22Rv1 (cell line): ENCODE data around the gene GDPD5.

Experiments
- ZFX ChIP-seq: fragments of 450-650 bp; IDR thresholded peaks from 2 replicates; pipeline ENCODE4 v1.6.1; 2017; ENCODE audit warnings: antibody characterized with exemption, borderline replicate concordance
- TF ChIP-seq, protein P1 (sequence below): fragments of 450-650 bp; IDR thresholded peaks from 2 replicates; pipeline ENCODE4 v1.5.1; 2017; ENCODE audit warnings: mild to moderate bottlenecking

DNA sequence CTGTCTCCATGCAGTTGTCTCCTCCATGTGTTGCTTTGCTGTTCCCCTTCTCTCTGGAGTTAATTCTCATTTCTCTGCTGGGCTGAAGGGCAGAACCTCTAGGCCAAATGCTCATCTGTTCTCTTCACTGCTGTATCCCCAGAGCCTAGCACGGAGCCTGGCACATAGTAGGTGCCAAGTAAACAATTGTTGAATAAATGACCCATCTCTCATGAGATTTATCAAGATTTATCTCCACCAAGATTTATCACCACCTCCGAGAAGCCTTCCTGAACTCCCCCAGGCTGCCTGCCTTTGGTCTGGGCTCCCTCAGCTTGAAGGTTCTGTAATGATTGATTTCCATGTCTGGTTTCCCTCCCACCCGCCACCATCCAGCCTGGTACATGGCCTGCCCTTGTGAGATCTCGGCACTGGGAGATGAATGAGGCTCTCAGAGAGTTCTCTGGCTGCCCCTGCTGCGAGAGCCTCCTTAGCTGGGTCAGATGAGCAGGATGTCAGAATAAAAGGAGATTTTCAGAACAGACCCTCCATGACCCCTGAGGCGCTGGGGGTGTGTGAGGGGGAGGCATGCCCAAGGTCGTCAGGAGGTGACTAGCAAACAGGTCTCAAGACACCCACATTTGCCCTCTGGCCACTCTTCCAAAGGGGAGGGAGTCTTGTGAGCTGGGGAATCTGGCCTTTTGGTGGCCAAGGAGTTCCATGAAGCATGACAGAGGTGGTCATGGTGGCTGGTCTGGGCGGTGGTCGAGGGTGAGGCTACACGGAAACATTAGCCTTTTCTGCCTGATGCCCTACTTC, 2.4 kb upstream of the GDPD5 start:
- TF ChIP-seq, protein P1, sequence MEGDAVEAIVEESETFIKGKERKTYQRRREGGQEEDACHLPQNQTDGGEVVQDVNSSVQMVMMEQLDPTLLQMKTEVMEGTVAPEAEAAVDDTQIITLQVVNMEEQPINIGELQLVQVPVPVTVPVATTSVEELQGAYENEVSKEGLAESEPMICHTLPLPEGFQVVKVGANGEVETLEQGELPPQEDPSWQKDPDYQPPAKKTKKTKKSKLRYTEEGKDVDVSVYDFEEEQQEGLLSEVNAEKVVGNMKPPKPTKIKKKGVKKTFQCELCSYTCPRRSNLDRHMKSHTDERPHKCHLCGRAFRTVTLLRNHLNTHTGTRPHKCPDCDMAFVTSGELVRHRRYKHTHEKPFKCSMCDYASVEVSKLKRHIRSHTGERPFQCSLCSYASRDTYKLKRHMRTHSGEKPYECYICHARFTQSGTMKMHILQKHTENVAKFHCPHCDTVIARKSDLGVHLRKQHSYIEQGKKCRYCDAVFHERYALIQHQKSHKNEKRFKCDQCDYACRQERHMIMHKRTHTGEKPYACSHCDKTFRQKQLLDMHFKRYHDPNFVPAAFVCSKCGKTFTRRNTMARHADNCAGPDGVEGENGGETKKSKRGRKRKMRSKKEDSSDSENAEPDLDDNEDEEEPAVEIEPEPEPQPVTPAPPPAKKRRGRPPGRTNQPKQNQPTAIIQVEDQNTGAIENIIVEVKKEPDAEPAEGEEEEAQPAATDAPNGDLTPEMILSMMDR, result no peak
- no peak for TF ChIP-seq ZFX
